Endothelial cell of umbilical vein (primary cell): ENCODE measurements around the gene RBM3. TPM values are rescaled to one million over a fixed set of nuclear protein-coding genes. Genes with fewer than 3 reads are reported as not detected.

Source experiments
- BruUV-seq: library from RNA; stranded (reverse); fragments of 400-500 nt; replicated peaks from 2 replicates; lab custom pipeline; 2021; lab: Mats Ljungman, UMichigan
- CTCF ChIA-PET: fragments of 300-600, 350-600 bp; sonication (Branson Sonifier 250); formaldehyde crosslinking; loops from one replicate; lab custom pipeline; 2021; ENCODE audit warnings: antibody characterized with exemption, inconsistent platforms; lab: Charles Lee
- POLR2A ChIA-PET: fragments of 300-600, 350-600 bp; sonication (Branson Sonifier 250); formaldehyde crosslinking; loops from one replicate; lab custom pipeline; 2021; ENCODE audit warnings: antibody characterized with exemption, inconsistent platforms; lab: Charles Lee
- DNase-seq: peaks from one replicate; pipeline ENCODE4 v3.0.0-alpha.2; 2011; ENCODE audit warnings: low read depth, low spot score
- FAIRE-seq: peaks from 2 replicates; lab custom pipeline; 2011; peaks lifted over from hg19 to GRCh38; lab: Jason Lieb, UNC
- H2AFZ ChIP-seq: 2 replicates; pipeline ENCODE4 v1.6.0; 2012; ENCODE audit warnings: low read depth, low read length, control low read depth, inconsistent platforms
- H3K27ac ChIP-seq: 2 replicates; pipeline ENCODE4 v1.5.1; 2011; ENCODE audit warnings: low read depth, mild to moderate bottlenecking, control low read depth, low read length, moderate library complexity; ENCODE audit not compliant: insufficient read depth
- H3K27me3 ChIP-seq, 2 experiments: 2 replicates each; pipeline versions ENCODE4 v1.6.0 to v1.6.1; 2011; ENCODE audit warnings: low read length in 2 of 2, mixed read lengths in 1 of 2; ENCODE audit not compliant: control insufficient read depth in 2 of 2, insufficient read depth in 2 of 2
- H3K36me3 ChIP-seq, 2 experiments: 2 replicates in 1 of 2; 3 replicates in 1 of 2; pipeline ENCODE4 v1.5.1; 2011; ENCODE audit warnings: low read length in 2 of 2, mild to moderate bottlenecking in 1 of 2, moderate library complexity in 1 of 2; ENCODE audit not compliant: control insufficient read depth in 2 of 2, insufficient read depth in 2 of 2; ENCODE audit errors: extremely low read depth in 1 of 2
- H3K4me1 ChIP-seq: 3 replicates; pipeline ENCODE4 v1.5.1; 2011; ENCODE audit warnings: mild to moderate bottlenecking, low read length; ENCODE audit not compliant: control insufficient read depth, insufficient read depth; ENCODE audit errors: extremely low read depth
- H3K4me2 ChIP-seq: 2 replicates; pipeline ENCODE4 v1.6.1; 2011; ENCODE audit warnings: low read length, control low read depth, mixed read lengths; ENCODE audit not compliant: insufficient read depth
- H3K4me3 ChIP-seq, 3 experiments: fragments of 200-600 bp in 1 of 3; sonication (generic), shearing (Covaris generic) in 1 of 3; replicated peaks in 1 of 3; 2 replicates each; pipeline ENCODE4 v1.5.1; 2011 to 2016; ENCODE audit warnings: control low read depth in 3 of 3, low read length in 3 of 3, mild to moderate bottlenecking in 2 of 3, inconsistent platforms in 1 of 3, low read depth in 1 of 3, moderate library complexity in 1 of 3; ENCODE audit not compliant: insufficient read depth in 1 of 3
- H3K79me2 ChIP-seq: 2 replicates; pipeline ENCODE4 v1.6.0; 2012; ENCODE audit warnings: low read length, inconsistent platforms; ENCODE audit not compliant: control insufficient read depth, insufficient read depth
- H3K9ac ChIP-seq: replicated peaks from 2 replicates; pipeline ENCODE3; 2011; ENCODE audit warnings: low read length, control low read depth; ENCODE audit not compliant: insufficient read depth; ENCODE audit errors: extremely low read depth
- H3K9me1 ChIP-seq: replicated peaks from 3 replicates; pipeline ENCODE4 v1.6.0; 2011; ENCODE audit warnings: mild to moderate bottlenecking, low read length; ENCODE audit not compliant: control insufficient read depth, insufficient read depth; ENCODE audit errors: extremely low read depth
- H3K9me3 ChIP-seq: replicated peaks from 2 replicates; pipeline ENCODE4 v1.5.1; 2012; ENCODE audit warnings: low read length, inconsistent platforms; ENCODE audit not compliant: control insufficient read depth, insufficient read depth
- H4K20me1 ChIP-seq: replicated peaks from 2 replicates; pipeline ENCODE3; 2011; ENCODE audit warnings: mild to moderate bottlenecking, low read length; ENCODE audit not compliant: control insufficient read depth, insufficient read depth; ENCODE audit errors: extremely low read depth
- EZH2 ChIP-seq: IDR thresholded peaks from 2 replicates; pipeline ENCODE4 v1.6.1; 2012; ENCODE audit warnings: borderline replicate concordance, low read depth, mild to moderate bottlenecking, moderate library complexity, low read length, inconsistent platforms; ENCODE audit not compliant: severe bottlenecking
- FOS ChIP-seq: IDR thresholded peaks from 2 replicates; pipeline ENCODE4 v1.6.1; 2011; ENCODE audit warnings: mild to moderate bottlenecking, low read length, moderate library complexity, borderline replicate concordance; ENCODE audit not compliant: insufficient read depth
- GATA2 ChIP-seq: IDR thresholded peaks from 2 replicates; pipeline ENCODE4 v1.7.0; 2011; ENCODE audit warnings: low read depth, mild to moderate bottlenecking, moderate library complexity, mixed read lengths, low read length; ENCODE audit not compliant: insufficient read length, insufficient read depth
- JUN ChIP-seq: IDR thresholded peaks from 2 replicates; pipeline ENCODE4 v1.6.1; 2011; ENCODE audit warnings: borderline replicate concordance, low read depth; ENCODE audit not compliant: insufficient read length, insufficient read depth
- MYC ChIP-seq: IDR thresholded peaks from one replicate; pipeline ENCODE4 v1.6.1; 2011; ENCODE audit warnings: mild to moderate bottlenecking, low read depth, low read length
- POLR2A ChIP-seq: IDR thresholded peaks from 2 replicates; pipeline ENCODE4 v1.6.1; 2012; ENCODE audit warnings: low read depth, mild to moderate bottlenecking, control low read depth, low read length
- POLR2AphosphoS5 ChIP-seq: IDR thresholded peaks from 2 replicates; pipeline ENCODE4 v1.6.1; 2012; ENCODE audit warnings: low read depth, mild to moderate bottlenecking, control low read depth, low read length, moderate library complexity; ENCODE audit not compliant: insufficient read depth
- dilution Hi-C: fragments of 300-500 bp; cut with MboI; formaldehyde crosslinking; loops from one replicate; pipeline ENCODE4 v1.15.0; 2019; ENCODE audit warnings: low sequenced_read_pairs; ENCODE audit not compliant: extremely low pct_ligation_motif_present
- intact Hi-C: fragments of 100-400 bp; cut with micrococcal nuclease; formaldehyde crosslinking; loops from one replicate; pipeline ENCODE4 v1.10.0; 2022
- polyA plus RNA-seq, 4 experiments: library from polyadenylated mRNA; depleted of rRNA in 3 of 4; stranded (reverse) in 3 of 4; unstranded in 1 of 4; fragments of >200 nt; gene quantifications; 2 replicates each; pipeline versions ENCODE4 v1.2.1 to v1.2.3, GENCODE V29; 2011 to 2012; ENCODE audit warnings: missing spikeins in 1 of 4
- total RNA-seq: library from RNA; stranded (reverse); gene quantifications from 2 replicates; pipeline ENCODE4 v1.2.3, GENCODE V29; 2021
- TF ChIP-seq, protein P1 (sequence below), 2 donors: IDR thresholded peaks; 1 replicate in 1 of 2; 2 replicates in 1 of 2; pipeline ENCODE4 v1.5.1; 2011; ENCODE audit warnings: low read length in 2 of 2, mild to moderate bottlenecking in 2 of 2, moderate library complexity in 2 of 2, control low read depth in 1 of 2, inconsistent platforms in 1 of 2, low read depth in 1 of 2; ENCODE audit not compliant: insufficient read depth in 1 of 2; ENCODE audit errors: extremely low read depth in 1 of 2
- TF ChIP-seq, protein P2 (sequence below): IDR thresholded peaks from 2 replicates; pipeline ENCODE4 v1.6.1; 2011; ENCODE audit not compliant: insufficient read depth, insufficient read length

The RBM3 gene
- total and polyA plus RNA-seq, 2 donors (not counting 3 experiments of a cell fraction or from before 2014, with no cell fraction given) = 313 to 477 TPM

DNA sequence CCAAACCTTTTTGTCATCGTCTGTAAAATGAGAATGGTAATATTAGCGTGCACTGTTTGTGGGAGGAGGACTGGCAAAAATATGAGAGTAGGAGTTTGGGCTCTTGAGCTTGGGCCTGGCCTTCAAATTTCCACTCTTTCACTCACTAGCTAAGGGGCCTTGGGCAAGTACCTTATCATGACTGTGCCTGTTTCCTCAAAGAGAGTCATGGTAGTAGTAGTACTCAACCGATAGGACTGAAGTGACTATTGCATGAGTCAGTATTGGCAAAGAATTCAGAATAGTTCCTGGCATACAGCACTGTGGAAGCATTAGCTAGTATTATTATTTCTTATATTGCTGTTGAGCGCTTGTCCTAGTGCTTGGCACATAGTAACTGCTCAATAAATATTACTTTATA, 16.0 kb upstream of the RBM3 start:
- BruUV-seq = no TSS peak
- TF ChIP-seq POLR2AphosphoS5 = peak; percentile 19
- peak; percentile 83 for TF ChIP-seq FOS
- TF ChIP-seq JUN = peak; percentile 62
- TF ChIP-seq, protein P1, sequence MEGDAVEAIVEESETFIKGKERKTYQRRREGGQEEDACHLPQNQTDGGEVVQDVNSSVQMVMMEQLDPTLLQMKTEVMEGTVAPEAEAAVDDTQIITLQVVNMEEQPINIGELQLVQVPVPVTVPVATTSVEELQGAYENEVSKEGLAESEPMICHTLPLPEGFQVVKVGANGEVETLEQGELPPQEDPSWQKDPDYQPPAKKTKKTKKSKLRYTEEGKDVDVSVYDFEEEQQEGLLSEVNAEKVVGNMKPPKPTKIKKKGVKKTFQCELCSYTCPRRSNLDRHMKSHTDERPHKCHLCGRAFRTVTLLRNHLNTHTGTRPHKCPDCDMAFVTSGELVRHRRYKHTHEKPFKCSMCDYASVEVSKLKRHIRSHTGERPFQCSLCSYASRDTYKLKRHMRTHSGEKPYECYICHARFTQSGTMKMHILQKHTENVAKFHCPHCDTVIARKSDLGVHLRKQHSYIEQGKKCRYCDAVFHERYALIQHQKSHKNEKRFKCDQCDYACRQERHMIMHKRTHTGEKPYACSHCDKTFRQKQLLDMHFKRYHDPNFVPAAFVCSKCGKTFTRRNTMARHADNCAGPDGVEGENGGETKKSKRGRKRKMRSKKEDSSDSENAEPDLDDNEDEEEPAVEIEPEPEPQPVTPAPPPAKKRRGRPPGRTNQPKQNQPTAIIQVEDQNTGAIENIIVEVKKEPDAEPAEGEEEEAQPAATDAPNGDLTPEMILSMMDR (IDR thresholded peaks at IDR 0.05; ENCODE audit: extremely low read depth in 1 of 2, insufficient read depth in 1 of 2, low read depth in 1 of 2, low read length in 2 of 2) = no peak
- no peak for TF ChIP-seq POLR2A
- peak; percentile 23 for TF ChIP-seq GATA2
- TF ChIP-seq, protein P2, sequence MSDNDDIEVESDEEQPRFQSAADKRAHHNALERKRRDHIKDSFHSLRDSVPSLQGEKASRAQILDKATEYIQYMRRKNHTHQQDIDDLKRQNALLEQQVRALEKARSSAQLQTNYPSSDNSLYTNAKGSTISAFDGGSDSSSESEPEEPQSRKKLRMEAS = no peak
- TF ChIP-seq MYC = no peak
- no peak for TF ChIP-seq EZH2
- H3K9me3 ChIP-seq = no peaks in the 10 kb centered on the region
- CTCF ChIA-PET = interaction anchor here (1.5 kb wide), 1 partner anchor 19 kb away, joined by 5 read pairs; the partner anchor contains the start of gene TBC1D25
- H3K4me1 ChIP-seq = peaks cover 2% of the 10 kb centered on the region
- H3K4me2 ChIP-seq = no peak overlapping the region
- H4K20me1 ChIP-seq = no peaks in the 10 kb centered on the region
- no peak overlapping the region for H2AFZ ChIP-seq
- peaks cover 0 to 7% of the 10 kb centered on the region in 2 experiments for H3K36me3 ChIP-seq
- no peaks in the 10 kb centered on the region for H3K27me3 ChIP-seq
- POLR2A ChIA-PET = interaction anchor here (0.7 to 1.2 kb wide), 2 partner anchors 16 to 20 kb away, joined by 3 to 5 read pairs; partner anchors contain the start of gene RBM3
- FAIRE-seq (peak; percentile 96), DNase-seq (peak; percentile 53)
- no peaks in the 10 kb centered on the region for H3K79me2 ChIP-seq
- intact Hi-C loops = no loop called here
- peak overlapping the region; percentile 41 for H3K27ac ChIP-seq
- H3K4me3 ChIP-seq = no peak overlapping the region
- H3K9ac ChIP-seq = no peak overlapping the region
- dilution Hi-C loops = no loop called here
- no peaks in the 10 kb centered on the region for H3K9me1 ChIP-seq
